Endodermal cell (in vitro differentiated cells): Measurements from ENCODE around the gene GABRB1. TPM values are rescaled to one million over a fixed set of nuclear protein-coding genes. Genes with fewer than 3 reads are reported as not detected.

Experiments
- DNase-seq: peaks from one replicate; pipeline ENCODE4 v3.0.0-alpha.2; 2017
- H3K27ac ChIP-seq: 2 replicates; pipeline ENCODE4 v1.5.1; 2013; ENCODE audit warnings: mild to moderate bottlenecking, low read depth, low read length, moderate library complexity
- H3K27me3 ChIP-seq: 2 replicates; pipeline ENCODE4 v1.6.1; 2013; ENCODE audit warnings: mild to moderate bottlenecking, low read length, moderate library complexity; ENCODE audit not compliant: insufficient read depth, control insufficient read depth, poor library complexity, severe bottlenecking
- H3K36me3 ChIP-seq: 2 replicates; pipeline ENCODE4 v1.7.0; 2013; ENCODE audit warnings: mild to moderate bottlenecking, low read length, moderate library complexity; ENCODE audit not compliant: control insufficient read depth, insufficient read depth
- H3K4me1 ChIP-seq: one replicate; pipeline ENCODE4 v1.7.0; 2013; ENCODE audit warnings: low read length; ENCODE audit not compliant: control insufficient read depth, insufficient read depth
- H3K4me3 ChIP-seq: 2 replicates; pipeline ENCODE4 v1.5.1; 2013; ENCODE audit warnings: mild to moderate bottlenecking, low read length, moderate library complexity
- H3K9ac ChIP-seq: 2 replicates; pipeline ENCODE4 v1.6.1; 2013; ENCODE audit warnings: mild to moderate bottlenecking, low read length, moderate library complexity; ENCODE audit not compliant: poor library complexity, severe bottlenecking; ENCODE audit errors: extremely low read depth
- H3K9me3 ChIP-seq: 2 replicates; pipeline ENCODE4 v1.6.1; 2013; ENCODE audit warnings: mild to moderate bottlenecking, low read length, moderate library complexity; ENCODE audit not compliant: control insufficient read depth
- H3K27ac Mint-ChIP-seq: 2 replicates; pipeline ENCODE4 v1.8.0; 2020; ENCODE audit warnings: mixed read lengths
- H3K27me3 Mint-ChIP-seq: 2 replicates; pipeline ENCODE4 v1.8.0; 2021; ENCODE audit warnings: mild to moderate bottlenecking, mixed read lengths; ENCODE audit not compliant: insufficient read depth
- H3K36me3 Mint-ChIP-seq: 2 replicates; pipeline ENCODE4 v1.8.0; 2020; ENCODE audit warnings: low read depth, mixed read lengths
- H3K4me1 Mint-ChIP-seq: 2 replicates; pipeline ENCODE4 v1.8.0; 2020; ENCODE audit warnings: mixed read lengths
- H3K4me3 Mint-ChIP-seq: 2 replicates; pipeline ENCODE4 v1.8.0; 2020; ENCODE audit warnings: mild to moderate bottlenecking, moderate library complexity, mixed read lengths
- H3K9me3 Mint-ChIP-seq: 2 replicates; pipeline ENCODE4 v1.8.0; 2020; ENCODE audit warnings: mild to moderate bottlenecking, mixed read lengths
- WGBS, 2 experiments: methylation state at CpG; one replicate each; pipeline versions ENCODE4 v1.1.5 to v1.1.7; 2013; ENCODE audit warnings: missing lambda C conversion rate in 2 of 2, mixed read lengths in 1 of 2; ENCODE audit not compliant: insufficient coverage in 1 of 2, insufficient read length in 1 of 2; 5-methylcytosine and 5-hydroxymethylcytosine counted together
- total RNA-seq, 2 donors: library from RNA; stranded (reverse); fragmentation: NEBNext Ultra II Directional in 1 of 2; extraction: Animal tissue kit (Norgen Biotek cat#: 25700) in 1 of 2; gene quantifications; 2 replicates in 1 of 2; 3 replicates in 1 of 2; pipeline ENCODE4 v1.2.1, GENCODE V29; 2021
- TF ChIP-seq, protein P1 (sequence below): fragments of 200-600 bp; sonication (generic); conservative IDR thresholded peaks from 2 replicates; pipeline ENCODE4 v1.5.0; 2021; ENCODE audit warnings: antibody characterized with exemption, mild to moderate bottlenecking

Gene GABRB1
- total RNA-seq, 2 donors from 2014 or later: not detected

DNA sequence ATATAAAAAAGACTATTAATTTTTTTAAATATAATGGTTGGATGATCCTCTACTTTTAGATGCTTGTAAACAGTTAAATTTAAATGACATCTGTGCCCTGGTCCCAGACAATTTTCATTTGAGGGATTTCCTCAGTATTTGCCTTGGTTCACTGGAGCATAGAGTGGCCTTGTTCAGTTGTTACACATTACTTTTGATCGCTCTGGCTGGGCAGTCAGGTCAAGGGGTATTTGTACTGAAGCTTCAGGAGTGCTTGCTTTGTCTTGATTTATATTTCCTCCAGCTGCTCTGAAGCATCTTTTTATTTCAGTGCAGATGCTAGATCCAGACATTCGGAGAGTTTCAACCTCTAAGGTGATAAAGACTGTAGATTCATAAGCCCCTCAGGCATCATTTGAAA is 382.2 kb downstream of the GABRB1 start:
- Mint-ChIP-seq H3K4me3 (no peak overlapping the region), H3K27me3 (no peaks in the 10 kb centered on the region), H3K27ac (no peak overlapping the region), H3K36me3 (no peaks in the 10 kb centered on the region), H3K4me1 (peaks cover 15% of the 10 kb centered on the region), H3K9me3 (no peaks in the 10 kb centered on the region)
- TF ChIP-seq, protein P1, sequence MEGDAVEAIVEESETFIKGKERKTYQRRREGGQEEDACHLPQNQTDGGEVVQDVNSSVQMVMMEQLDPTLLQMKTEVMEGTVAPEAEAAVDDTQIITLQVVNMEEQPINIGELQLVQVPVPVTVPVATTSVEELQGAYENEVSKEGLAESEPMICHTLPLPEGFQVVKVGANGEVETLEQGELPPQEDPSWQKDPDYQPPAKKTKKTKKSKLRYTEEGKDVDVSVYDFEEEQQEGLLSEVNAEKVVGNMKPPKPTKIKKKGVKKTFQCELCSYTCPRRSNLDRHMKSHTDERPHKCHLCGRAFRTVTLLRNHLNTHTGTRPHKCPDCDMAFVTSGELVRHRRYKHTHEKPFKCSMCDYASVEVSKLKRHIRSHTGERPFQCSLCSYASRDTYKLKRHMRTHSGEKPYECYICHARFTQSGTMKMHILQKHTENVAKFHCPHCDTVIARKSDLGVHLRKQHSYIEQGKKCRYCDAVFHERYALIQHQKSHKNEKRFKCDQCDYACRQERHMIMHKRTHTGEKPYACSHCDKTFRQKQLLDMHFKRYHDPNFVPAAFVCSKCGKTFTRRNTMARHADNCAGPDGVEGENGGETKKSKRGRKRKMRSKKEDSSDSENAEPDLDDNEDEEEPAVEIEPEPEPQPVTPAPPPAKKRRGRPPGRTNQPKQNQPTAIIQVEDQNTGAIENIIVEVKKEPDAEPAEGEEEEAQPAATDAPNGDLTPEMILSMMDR: no peak
- no peak overlapping the region for H3K27ac ChIP-seq
- no peaks in the 10 kb centered on the region for H3K36me3 ChIP-seq
- no peaks in the 10 kb centered on the region for H3K27me3 ChIP-seq
- no peak overlapping the region for H3K9ac ChIP-seq
- H3K4me1 ChIP-seq: peaks cover 3% of the 10 kb centered on the region
- 83 to 93% methylated on average over 1 to 2 of the region's 2 CpGs for WGBS, 2 experiments
- no peaks in the 10 kb centered on the region for H3K9me3 ChIP-seq
- no peak overlapping the region for H3K4me3 ChIP-seq
- no peak for DNase-seq

DNA sequence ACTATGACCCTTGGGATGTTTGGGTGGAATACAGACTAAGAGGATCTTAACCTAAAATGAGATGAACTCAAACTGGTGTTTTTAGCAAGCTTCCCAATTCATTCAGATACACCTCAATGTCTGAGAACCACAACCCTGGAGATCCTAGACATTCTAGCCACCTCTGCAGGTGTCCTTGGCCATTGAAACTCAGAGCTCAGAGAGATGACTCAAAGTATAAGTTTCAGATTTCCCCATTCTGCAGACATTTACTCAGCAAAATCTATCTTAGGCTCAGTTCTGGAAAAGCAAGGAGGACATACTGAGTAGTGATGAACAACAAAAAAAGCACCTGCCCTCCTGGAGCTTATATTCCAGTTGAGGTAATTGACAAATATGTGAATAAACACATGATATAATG is 384.4 kb downstream of the GABRB1 start:
- H3K27ac ChIP-seq: no peak overlapping the region
- H3K9me3 Mint-ChIP-seq: no peaks in the 10 kb centered on the region
- H3K4me3 Mint-ChIP-seq: no peak overlapping the region
- no peaks in the 10 kb centered on the region for H3K36me3 Mint-ChIP-seq
- H3K9me3 ChIP-seq: no peaks in the 10 kb centered on the region
- peaks cover 15% of the 10 kb centered on the region for H3K4me1 Mint-ChIP-seq
- no peaks in the 10 kb centered on the region for H3K27me3 ChIP-seq
- no peaks in the 10 kb centered on the region for H3K36me3 ChIP-seq
- no peak for DNase-seq
- H3K4me1 ChIP-seq: peaks cover 3% of the 10 kb centered on the region
- TF ChIP-seq, protein P1: no peak
- H3K4me3 ChIP-seq: no peak overlapping the region
- H3K27me3 Mint-ChIP-seq: no peaks in the 10 kb centered on the region
- H3K9ac ChIP-seq: no peak overlapping the region
- H3K27ac Mint-ChIP-seq: no peak overlapping the region

DNA sequence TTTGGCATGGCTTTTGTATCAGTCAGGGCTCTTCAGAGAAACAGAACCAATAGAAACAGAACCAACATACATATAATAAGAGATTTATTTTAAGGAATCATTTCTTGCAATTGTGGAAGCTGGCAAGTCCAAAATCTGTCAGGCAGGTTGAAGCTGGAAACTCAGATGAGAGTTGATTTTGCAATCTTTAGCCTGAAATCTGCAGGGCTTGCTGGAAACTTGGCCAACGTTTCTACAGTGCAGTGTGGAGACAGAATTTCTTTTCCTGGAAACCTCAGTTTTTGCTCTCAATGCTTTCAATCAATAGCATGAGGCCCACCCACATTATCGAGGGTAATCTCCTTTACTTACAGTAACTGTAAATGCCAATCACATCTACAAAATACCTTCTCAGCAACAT is 386.8 kb downstream of the GABRB1 start:
- no peaks in the 10 kb centered on the region for H3K27me3 ChIP-seq
- H3K9me3 ChIP-seq: no peaks in the 10 kb centered on the region
- H3K36me3 ChIP-seq: no peaks in the 10 kb centered on the region
- peaks cover 3% of the 10 kb centered on the region for H3K4me1 ChIP-seq
- no peak overlapping the region for H3K9ac ChIP-seq
- no peak for DNase-seq
- Mint-ChIP-seq H3K9me3 (no peaks in the 10 kb centered on the region), H3K4me1 (peaks cover 19% of the 10 kb centered on the region), H3K27me3 (no peaks in the 10 kb centered on the region), H3K27ac (no peak overlapping the region), H3K36me3 (no peaks in the 10 kb centered on the region), H3K4me3 (no peak overlapping the region)
- TF ChIP-seq, protein P1: no peak
- no peak overlapping the region for H3K4me3 ChIP-seq
- 38 to 47% methylated on average over 2 of the region's 2 CpGs for WGBS, 2 experiments
- no peak overlapping the region for H3K27ac ChIP-seq
